Body of pancreas (tissue), 4 donors: ENCODE measurements around the gene EYS.

Experiments
- CTCF ChIP-seq, 7 experiments: fragments of 450-650 bp in 4 of 7; fragments of 200-600 bp in 3 of 7; sonication (generic) in 3 of 7; IDR thresholded peaks; one replicate each; pipeline ENCODE4 v1.5.1; 2016 to 2019; ENCODE audit warnings: antibody characterized with exemption in 7 of 7
- POLR2A ChIP-seq, 3 donors: fragments of 450-650 bp; IDR thresholded peaks; one replicate each; pipeline ENCODE4 v1.6.1; 2016; ENCODE audit warnings: antibody characterized with exemption in 3 of 3, mild to moderate bottlenecking in 2 of 3

- TF ChIP-seq CTCF (IDR thresholded peaks at IDR 0.05), result no peak
- no peak for TF ChIP-seq POLR2A (IDR thresholded peaks at IDR 0.05)
These were observed 1907.2 kb downstream of the EYS start for GRCh38 chr6:63799813-63800212.
